ENCODE results near the gene NUP153. TPM values are rescaled to one million over a fixed set of nuclear protein-coding genes. Genes with fewer than 3 reads are reported as not detected.

NUP153 gene
- total and polyA plus RNA-seq, 2 of the 8 experiments (the other 6 are each of a cell fraction or from before 2014, with no cell fraction given), result 47.0 to 84.8 TPM

DNA sequence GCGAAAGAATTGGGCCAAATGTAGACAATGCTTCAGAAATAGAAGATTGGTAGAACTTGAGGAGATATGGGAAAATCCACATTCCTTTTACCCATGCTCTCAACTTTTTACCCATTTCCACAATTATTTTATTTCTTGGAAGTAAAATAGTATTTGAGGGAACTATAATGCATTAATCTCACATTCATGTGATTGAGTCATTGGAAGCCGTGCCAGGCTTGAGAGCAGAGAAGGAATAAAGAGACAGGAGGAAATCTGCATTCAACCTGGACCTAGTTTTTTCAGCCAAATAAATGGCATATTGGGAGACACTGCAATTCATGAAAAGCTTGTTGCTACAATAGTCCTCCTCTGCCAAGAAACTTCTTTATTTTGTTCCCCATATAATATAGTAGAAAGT, 2.8 kb upstream of the NUP153 start:
- WGBS, 2 experiments (ENCODE audit: extremely low coverage in 1 of 2, insufficient coverage in 1 of 2, insufficient read length in 1 of 2, insufficient replicate concordance in 2 of 2, low coverage in 1 of 2, low lambda C conversion rate in 2 of 2, missing lambda C conversion rate in 1 of 2), result 85% methylated on average over 2 of the region's 2 CpGs; no CpG with 5 or more reads in 1 of the 2 experiments
- TF ChIP-seq KDM5A (IDR thresholded peaks at IDR 0.05; ENCODE audit: low read length) (no peak), BCL11A (IDR thresholded peaks at IDR 0.05; ENCODE audit: low read depth in 2 of 2, low read length in 2 of 2) (no peak), SP1 (IDR thresholded peaks at IDR 0.05; ENCODE audit: low read depth, low read length) (no peak), CEBPB (IDR thresholded peaks at IDR 0.05; ENCODE audit: low read depth, low read length) (no peak)

More for the DNA sequence above, 2.8 kb upstream of the NUP153 start:
- Histone ChIP-seq H3K27ac (ENCODE audit: low read depth, low read length) (no peak overlapping the region), H3K79me2 (ENCODE audit: control insufficient read depth in 1 of 2, insufficient read depth in 2 of 2, low read length in 2 of 2) (peaks cover 6 to 16% of the 10 kb centered on the region in 2 experiments), H2AK5ac (ENCODE audit: low read depth, low read length) (no peak overlapping the region), H4K20me1 (replicated peaks in 1 of 2; ENCODE audit: control insufficient read depth in 1 of 2, insufficient read depth in 2 of 2, low read length in 2 of 2) (no peaks in the 10 kb centered on the region), H2AFZ (ENCODE audit: low read length) (no peak overlapping the region), H3K18ac (ENCODE audit: extremely low read depth, low read length) (no peak overlapping the region), H3K36me3 (ENCODE audit: control insufficient read depth in 2 of 4, insufficient read depth in 4 of 4, low read length in 3 of 4) (no peaks in the 10 kb centered on the region), H4K91ac (replicated peaks; ENCODE audit: insufficient read length, low read length) (no peak overlapping the region), H3K27me3 (replicated peaks in 1 of 4; ENCODE audit: control insufficient read depth in 3 of 4, extremely low read depth in 1 of 4, insufficient read depth in 3 of 4, low read length in 3 of 4) (no peaks in the 10 kb centered on the region), H3K23ac (ENCODE audit: insufficient read length) (no peak overlapping the region), H3K9me3 (ENCODE audit: insufficient read depth in 2 of 2, low read depth in 1 of 2, low read length in 1 of 2) (no peaks in the 10 kb centered on the region), H2BK15ac (ENCODE audit: low read length) (no peak overlapping the region), H2BK20ac (ENCODE audit: low read length) (no peak overlapping the region), H3K56ac (replicated peaks; ENCODE audit: insufficient read length, low read depth, low read length) (no peak overlapping the region), H3K4me2 (ENCODE audit: insufficient read depth in 1 of 2, low read depth in 2 of 2, low read length in 2 of 2) (no peak overlapping the region), H3K4ac (replicated peaks; ENCODE audit: insufficient read length, low read depth, low read length) (no peak overlapping the region), H3K79me1 (ENCODE audit: low read depth, low read length) (no peaks in the 10 kb centered on the region), H2BK5ac (ENCODE audit: low read depth, low read length) (no peak overlapping the region), H2BK12ac (ENCODE audit: low read depth, low read length) (no peak overlapping the region), H3K4me3 (ENCODE audit: extremely low read depth in 1 of 4, insufficient read depth in 2 of 4, low read depth in 3 of 4, low read length in 4 of 4) (no peak overlapping the region), H3K4me1 (replicated peaks in 1 of 4; ENCODE audit: control insufficient read depth in 3 of 4, insufficient read depth in 4 of 4, low read length in 3 of 4) (peaks cover 0 to 3% (median 2%) of the 10 kb centered on the region in 4 experiments; a peak in 3 of 7 replicates), H3K9ac (replicated peaks in 1 of 4; ENCODE audit: extremely low read depth in 1 of 4, low read depth in 3 of 4, low read length in 3 of 4) (no peak overlapping the region), H3K14ac (ENCODE audit: insufficient read length) (no peak overlapping the region), H4K8ac (ENCODE audit: extremely low read depth, insufficient read depth, low read length) (no peak overlapping the region), H4K5ac (ENCODE audit: insufficient read length, low read depth, low read length) (no peak overlapping the region), H3K23me2 (ENCODE audit: low read depth, low read length) (no peaks in the 10 kb centered on the region), H2BK120ac (replicated peaks; ENCODE audit: low read depth, low read length) (no peak overlapping the region)
- no peak for FAIRE-seq
- DNase-seq (ENCODE audit: low read depth in 1 of 2, low spot score in 2 of 2), result no peak
- POLR2A ChIA-PET (ENCODE audit: partially characterized antibody), result interaction anchor here (0.6 to 1.7 kb wide), 2 partner anchors 95 to 346 kb away, joined by 3 read pairs; no protein-coding TSS in a partner anchor
- CTCF ChIA-PET (ENCODE audit: partially characterized antibody), result interaction anchor here (2.5 kb wide), 1 partner anchor 12 kb away, joined by 9 read pairs; no protein-coding TSS in a partner anchor
